ENCODE data around the gene SWAP70.
A peak's percentile ranks its signal among the peaks of the same experiment; 100 is the strongest.

SWAP70 gene

DNA sequence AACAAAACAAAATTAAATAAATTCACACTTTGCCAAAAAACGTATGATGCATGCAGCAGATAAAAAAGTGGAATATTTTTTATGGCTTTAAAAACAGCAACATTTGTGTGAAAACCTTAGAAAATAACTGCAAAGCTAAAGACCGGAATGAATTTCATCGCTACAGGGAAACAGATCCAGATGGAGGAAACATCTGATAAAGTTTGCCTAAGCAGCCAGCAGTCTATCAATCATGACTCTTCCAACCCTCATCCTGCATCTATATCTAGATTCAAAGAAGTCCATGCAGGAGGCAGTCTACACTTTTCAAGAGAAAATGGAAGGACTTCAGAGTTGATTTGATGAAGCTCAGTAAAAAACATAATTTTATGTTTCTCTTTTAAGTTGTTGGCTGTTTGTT lies 126.8 kb downstream of the SWAP70 start:
- no peak overlapping the region for H3K4me3 ChIP-seq (replicated peaks; ENCODE audit: low read depth, low read length)
- TF ChIP-seq, protein P1, sequence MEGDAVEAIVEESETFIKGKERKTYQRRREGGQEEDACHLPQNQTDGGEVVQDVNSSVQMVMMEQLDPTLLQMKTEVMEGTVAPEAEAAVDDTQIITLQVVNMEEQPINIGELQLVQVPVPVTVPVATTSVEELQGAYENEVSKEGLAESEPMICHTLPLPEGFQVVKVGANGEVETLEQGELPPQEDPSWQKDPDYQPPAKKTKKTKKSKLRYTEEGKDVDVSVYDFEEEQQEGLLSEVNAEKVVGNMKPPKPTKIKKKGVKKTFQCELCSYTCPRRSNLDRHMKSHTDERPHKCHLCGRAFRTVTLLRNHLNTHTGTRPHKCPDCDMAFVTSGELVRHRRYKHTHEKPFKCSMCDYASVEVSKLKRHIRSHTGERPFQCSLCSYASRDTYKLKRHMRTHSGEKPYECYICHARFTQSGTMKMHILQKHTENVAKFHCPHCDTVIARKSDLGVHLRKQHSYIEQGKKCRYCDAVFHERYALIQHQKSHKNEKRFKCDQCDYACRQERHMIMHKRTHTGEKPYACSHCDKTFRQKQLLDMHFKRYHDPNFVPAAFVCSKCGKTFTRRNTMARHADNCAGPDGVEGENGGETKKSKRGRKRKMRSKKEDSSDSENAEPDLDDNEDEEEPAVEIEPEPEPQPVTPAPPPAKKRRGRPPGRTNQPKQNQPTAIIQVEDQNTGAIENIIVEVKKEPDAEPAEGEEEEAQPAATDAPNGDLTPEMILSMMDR (IDR thresholded peaks at IDR 0.05; ENCODE audit: low read length, missing control alignments), result no peak
- DNase-seq (ENCODE audit: low read depth), result no peak

DNA sequence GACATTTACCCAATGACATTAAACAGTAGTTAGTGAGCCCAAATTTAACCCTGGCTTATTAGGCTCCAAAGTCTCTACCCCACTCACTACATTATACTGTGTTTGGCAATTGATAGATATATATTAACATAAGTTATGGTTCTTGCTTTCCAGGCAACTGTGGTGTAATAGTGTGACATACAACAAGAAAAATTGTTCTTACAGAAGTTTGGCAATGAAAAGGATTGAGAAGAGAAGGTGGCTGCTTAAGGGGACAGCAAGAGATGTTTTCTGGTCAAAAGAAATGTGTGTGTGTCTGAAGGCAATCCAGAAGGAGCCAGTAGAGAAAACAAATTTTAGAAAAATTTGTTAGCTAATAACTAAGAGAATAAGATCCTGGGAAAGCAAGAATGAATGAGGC lies 132.4 kb downstream of the SWAP70 start:
- H3K4me3 ChIP-seq (replicated peaks; ENCODE audit: low read depth, low read length), result no peak overlapping the region
- TF ChIP-seq, protein P1 (IDR thresholded peaks at IDR 0.05; ENCODE audit: low read length, missing control alignments), result no peak
- no peak for DNase-seq (ENCODE audit: low read depth)

DNA sequence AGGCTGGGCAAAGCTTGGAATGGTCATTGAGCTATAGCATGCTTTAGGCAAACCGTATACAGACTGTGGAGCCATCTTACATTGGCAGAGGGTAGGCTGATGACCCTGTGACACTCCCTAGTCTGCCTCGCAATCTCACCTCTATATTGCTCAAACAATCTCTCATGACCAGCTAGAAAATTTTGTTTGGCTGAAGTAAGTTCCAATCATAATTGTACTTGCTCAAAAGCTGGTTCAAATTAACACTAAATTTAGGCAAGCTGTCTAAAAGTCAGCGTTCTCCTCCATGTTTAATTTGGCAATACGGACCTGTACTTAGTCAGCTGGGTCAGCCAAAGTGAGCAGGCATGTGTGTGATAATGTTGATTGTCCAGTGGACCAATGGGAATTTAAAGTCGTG lies 133.0 kb downstream of the SWAP70 start:
- TF ChIP-seq, protein P1 (IDR thresholded peaks at IDR 0.05; ENCODE audit: low read length, missing control alignments), result no peak
- no peak for DNase-seq (ENCODE audit: low read depth)

DNA sequence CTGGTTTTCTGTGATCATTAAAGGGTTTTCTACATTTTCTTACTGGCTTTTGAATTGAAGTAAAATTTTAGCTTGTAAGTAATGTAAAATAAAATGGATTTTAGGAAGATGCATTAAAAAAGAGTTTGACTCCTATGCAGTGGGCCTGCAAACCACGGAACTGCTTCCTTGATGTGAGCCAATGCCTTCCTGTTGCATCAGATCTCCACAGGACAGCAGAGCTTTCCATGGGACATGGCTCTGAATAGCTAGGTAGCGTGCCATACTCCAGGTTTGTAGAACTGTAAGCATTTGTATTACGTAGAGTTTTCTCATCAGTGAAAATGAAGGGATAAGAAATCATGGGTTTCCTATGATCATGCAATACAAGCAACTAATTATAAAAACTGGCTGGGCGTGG lies 133.4 kb downstream of the SWAP70 start:
- DNase-seq (ENCODE audit: low read depth), result peak; percentile 19
- TF ChIP-seq, protein P1 (IDR thresholded peaks at IDR 0.05; ENCODE audit: low read length, missing control alignments), result no peak
- no peak overlapping the region for H3K4me3 ChIP-seq (replicated peaks; ENCODE audit: low read depth, low read length)

More for the DNA sequence above, 133.0 kb downstream of the SWAP70 start:
- H3K4me3 ChIP-seq (replicated peaks; ENCODE audit: low read depth, low read length), result no peak overlapping the region

DNA sequence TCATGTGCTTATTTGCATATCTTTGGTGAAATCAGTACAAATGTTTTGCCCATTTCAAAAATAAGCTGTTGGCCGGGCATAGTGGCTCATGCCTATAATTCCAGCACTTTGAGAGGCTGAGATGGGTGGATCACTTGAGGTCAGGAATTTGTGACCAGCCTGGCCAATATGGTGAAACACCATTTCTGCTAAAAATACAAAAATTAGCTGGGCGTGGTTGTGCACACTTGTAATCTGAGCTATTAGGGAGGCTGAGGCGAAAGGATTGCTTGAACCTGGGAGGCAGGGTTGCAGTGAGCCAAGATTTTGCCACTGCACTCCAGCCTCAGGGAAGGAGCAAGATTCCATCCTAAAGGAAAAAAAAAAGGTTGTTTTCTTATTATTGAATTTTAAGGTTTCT lies 136.0 kb downstream of the SWAP70 start:
- no peak for DNase-seq (ENCODE audit: low read depth)
- TF ChIP-seq, protein P1 (IDR thresholded peaks at IDR 0.05; ENCODE audit: low read length, missing control alignments), result no peak
- no peak overlapping the region for H3K4me3 ChIP-seq (replicated peaks; ENCODE audit: low read depth, low read length)

DNA sequence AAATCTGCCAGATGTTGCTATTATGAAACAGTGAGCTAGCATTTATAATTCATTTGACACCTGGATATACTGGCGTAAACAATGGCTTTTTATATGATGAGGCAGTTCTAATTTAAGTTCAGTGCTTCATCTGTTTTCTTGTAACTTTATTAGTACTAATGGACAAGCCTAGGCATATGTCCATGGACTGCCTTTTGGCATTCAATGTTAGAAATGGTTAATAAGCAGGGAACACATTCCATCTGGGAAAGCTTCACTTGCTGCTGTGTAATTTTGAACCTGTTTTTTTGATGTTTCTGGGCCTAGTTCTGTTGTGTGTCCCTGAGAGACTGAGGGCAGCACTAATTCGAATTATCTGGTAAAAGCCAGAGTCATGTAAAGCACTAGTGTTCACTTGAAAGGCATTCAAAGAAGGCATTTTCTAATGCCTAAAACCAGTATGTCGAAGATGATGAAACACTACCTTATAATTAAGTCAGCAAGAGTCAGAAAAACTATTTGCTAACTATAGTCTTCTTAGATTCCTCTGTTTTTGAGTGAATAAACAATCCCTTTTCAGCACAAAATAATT lies 138.5 kb downstream of the SWAP70 start:
- no peak overlapping the region for H3K4me3 ChIP-seq (replicated peaks; ENCODE audit: low read depth, low read length)
- DNase-seq (ENCODE audit: low read depth), result peak; percentile 64
- TF ChIP-seq, protein P1 (IDR thresholded peaks at IDR 0.05; ENCODE audit: low read length, missing control alignments), result no peak
